Loucy (cell line): ENCODE results near the gene ZNF28.

Experiments
- CTCF ChIP-seq: fragments of 200-600 bp; sonication (generic); conservative IDR thresholded peaks from 2 replicates; pipeline ENCODE4 v1.5.1; 2014; ENCODE audit warnings: mild to moderate bottlenecking, antibody characterized with exemption, low read length
- EZH2phosphoT487 ChIP-seq: fragments of 200-600 bp; IDR thresholded peaks from 2 replicates; pipeline ENCODE4 v1.6.1; 2018; ENCODE audit warnings: antibody characterized with exemption, mild to moderate bottlenecking, moderate library complexity, borderline replicate concordance

GRCh38 chr19:52748336-52748950 is 73.0 kb downstream of the ZNF28 start:
- TF ChIP-seq CTCF (peak; percentile 46), EZH2phosphoT487 (no peak)
